Hematopoietic multipotent progenitor cell treated with erythropoietin and hydrocortisone succinate and interleukin-3 and kit ligand, for 15 days (in vitro differentiated cells): ENCODE measurements around the gene HOXB6.

Source experiments
- DNase-seq: peaks from one replicate; pipeline ENCODE4 v3.0.0-alpha.2; 2015; ENCODE audit warnings: low spot score

The HOXB6 gene

DNA sequence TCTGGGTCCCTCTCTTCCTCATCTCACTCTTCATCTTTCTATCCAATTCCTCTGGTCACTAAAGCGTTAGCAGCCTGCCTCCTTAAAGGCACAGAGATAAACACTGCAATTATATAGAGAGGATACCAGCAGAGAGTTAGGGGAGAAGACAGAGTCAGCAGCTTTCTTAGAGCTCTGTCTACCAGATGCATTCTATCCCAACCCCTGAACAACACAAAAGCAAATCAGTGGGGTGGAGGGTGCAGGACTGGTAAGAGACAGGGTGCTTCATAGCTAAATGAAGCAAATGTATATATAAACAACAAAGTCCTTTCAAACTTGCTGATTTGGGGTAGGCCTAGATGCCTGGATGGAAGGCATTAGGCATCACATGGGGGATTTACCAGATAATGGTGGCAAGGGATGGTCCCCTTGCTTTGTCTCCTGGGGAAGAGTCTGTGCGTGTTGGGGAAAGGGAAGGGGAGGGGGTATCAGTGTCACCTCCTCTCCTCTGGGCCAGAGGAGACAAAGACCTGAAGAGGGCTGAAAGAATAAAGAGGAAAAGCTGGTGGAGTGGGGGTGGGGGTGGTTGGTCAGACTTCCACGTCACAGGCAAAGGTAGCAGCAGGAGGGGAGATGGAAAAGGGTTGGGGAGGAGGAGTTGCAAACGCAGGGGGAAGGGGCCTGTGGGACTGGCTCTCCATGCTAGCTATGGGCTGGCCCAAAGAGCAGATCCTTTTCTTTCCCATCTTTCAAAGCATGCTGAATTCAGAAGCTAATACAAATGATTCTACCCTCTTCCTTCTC lies 38.7 kb downstream of the HOXB6 start:
- DNase-seq: no peak

DNA sequence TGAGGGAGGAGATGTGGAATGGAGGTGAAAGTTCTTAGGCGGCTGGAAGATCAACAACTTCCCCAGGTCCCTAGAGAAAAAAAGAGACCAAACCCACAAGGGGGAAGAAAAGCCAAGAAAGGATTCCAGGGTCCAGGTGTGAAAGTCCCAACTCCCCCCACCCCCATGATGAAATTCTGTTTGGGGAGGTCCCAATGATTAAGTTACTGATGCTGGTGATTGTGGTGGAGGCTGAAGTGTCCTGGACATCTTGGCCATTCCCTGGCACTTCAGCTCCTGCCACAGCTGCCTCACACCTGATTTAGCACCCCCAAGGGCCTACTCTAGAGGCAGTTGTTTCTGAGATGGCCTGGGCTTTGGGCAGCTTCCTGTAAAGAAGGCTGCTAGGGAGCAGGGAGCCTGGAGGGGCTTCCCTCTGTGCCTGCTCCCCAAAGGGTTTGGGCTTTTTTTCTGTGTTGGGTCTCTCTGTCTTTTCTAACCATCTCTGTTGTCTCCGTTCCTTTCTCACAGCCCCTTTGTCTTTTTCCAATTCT lies 39.7 kb downstream of the HOXB6 start:
- no peak for DNase-seq

DNA sequence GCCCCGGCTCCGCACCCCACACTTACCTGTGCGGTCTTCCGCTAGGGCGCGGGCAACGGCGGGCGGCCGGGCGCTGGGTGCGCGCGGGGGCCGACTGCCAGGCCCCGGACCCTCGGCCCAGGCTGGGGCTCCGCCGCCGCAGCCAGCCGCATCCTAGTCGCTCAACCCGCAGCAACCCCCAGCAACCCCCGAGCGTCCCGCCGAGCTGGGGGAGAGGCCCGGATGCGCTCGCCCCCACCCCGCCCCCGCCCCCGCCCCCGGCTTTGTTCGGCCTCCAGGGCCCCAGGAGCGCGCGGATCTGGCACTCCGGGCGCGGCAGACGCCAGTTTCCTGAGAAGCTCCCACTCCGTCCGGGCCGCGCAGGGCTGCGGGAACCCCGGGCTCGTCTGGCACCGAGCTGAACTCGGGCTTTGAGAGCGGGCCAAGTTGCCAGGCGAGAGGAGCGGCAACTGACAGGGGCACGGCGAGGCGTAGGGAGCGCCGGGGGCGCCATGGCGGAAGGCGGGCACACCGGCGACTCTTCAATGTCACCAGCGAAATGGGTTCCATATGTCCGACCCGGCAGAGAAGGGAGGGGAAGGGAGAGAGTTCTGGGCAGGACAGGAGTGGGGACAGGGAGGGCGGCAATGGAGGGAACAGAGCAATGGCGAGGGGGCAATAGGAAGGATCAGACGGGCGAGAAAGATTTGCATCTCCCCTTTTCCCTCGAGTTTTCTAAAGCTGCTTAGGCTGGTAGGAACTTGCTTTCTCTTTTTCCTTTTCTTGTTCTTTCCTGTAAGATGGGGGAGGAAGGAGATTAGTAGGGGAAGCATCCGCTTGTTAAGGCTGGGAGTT lies 40.4 kb downstream of the HOXB6 start:
- no peak for DNase-seq

DNA sequence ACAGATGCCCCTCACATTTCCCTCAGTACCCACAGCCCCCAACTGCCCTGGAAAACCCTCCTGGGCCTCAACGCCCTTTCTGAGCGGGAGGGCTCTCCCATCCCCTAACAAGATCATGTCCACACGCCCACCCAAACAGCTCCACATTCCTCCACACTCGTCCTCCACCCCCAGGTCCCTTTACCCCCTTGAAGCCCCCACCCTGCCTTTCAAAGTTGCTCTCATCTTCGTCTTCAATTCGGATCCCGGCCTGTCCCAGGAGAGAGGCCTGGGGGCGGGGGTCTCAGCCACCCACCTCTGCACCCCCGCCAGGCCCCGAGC lies 41.0 kb downstream of the HOXB6 start:
- DNase-seq: no peak

DNA sequence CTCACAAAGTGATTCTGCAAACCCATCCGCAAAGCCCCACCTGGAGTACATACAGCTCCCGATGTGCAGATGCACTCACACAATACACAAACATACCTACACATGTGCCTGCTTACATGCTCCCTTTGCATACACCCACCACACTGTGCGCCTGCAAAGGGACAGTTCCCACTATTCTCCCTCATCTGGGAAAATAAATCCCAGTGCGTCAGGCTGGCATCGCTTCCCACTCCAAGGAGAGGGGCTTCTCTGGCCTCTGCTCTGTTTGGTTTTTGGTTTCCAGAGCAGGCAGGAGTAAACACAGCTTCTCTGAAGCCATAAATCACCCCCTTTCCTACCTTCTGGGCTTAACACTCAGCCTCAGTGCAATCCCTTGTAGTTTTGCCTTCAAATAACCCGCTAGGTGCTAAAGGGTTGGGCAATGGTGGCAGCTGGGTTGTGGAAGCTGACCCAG lies 41.4 kb downstream of the HOXB6 start:
- DNase-seq: no peak

DNA sequence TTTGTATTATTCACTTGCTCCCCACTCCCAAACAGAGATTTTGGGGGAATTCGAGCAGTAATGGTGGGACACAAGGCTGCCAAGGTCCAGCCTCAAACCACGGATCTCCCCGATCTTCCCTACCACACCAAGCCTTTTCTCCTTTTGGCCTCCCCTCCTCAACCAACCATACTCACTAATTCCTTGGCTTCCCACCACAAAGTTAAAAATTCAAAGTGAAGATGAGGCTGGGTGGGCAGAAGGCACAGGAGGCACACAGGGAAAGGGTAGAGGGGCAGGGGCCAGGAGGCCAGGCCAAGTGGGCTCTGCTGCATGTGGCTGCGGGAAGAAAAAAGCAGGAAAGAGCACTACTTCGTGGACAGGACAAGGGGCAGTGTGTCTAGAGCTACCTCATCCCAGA lies 41.9 kb downstream of the HOXB6 start:
- DNase-seq: no peak

DNA sequence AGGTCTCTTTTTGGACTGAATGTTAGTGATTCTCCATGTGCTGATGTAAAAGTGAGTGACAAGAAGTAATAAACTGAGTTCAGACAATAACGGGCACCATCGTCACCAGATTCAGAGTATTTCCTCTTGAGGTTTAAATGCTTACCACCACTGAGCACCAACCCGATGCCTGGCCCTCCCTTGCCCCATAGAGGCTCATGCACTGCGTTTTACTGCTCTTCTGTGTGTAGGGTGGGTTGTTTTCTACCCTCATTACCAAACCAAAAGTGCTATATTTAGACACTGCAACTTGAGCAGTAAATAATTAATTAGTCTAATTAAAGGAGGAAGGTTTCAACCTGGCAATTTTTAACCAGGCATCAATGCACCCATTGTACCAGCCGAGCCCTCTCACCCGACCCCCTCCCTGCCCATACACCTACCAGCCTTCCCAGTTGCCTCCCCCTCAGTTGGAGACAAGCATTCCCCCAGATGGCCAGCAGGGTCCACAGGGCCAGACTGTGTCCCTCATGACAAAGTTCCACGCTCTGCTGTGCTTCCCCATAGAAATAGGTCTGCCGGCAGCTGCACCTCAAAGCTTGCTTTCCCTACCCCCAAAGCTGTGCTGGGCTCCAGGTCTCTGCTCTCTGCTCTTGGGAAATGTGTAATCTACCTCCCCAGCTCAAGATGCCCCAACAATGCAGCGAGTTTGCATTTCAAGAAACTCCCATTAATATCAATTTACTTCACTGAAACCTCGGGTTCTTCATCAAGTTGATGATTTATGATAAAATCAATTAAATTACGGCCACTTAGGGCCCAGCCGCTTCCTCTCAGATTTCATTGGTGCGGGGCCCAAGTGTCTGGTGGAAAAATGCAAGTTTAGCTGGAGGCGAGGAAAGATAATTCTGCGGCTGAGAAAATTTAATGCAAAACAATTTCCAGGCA lies 42.6 kb downstream of the HOXB6 start:
- DNase-seq: no peak

DNA sequence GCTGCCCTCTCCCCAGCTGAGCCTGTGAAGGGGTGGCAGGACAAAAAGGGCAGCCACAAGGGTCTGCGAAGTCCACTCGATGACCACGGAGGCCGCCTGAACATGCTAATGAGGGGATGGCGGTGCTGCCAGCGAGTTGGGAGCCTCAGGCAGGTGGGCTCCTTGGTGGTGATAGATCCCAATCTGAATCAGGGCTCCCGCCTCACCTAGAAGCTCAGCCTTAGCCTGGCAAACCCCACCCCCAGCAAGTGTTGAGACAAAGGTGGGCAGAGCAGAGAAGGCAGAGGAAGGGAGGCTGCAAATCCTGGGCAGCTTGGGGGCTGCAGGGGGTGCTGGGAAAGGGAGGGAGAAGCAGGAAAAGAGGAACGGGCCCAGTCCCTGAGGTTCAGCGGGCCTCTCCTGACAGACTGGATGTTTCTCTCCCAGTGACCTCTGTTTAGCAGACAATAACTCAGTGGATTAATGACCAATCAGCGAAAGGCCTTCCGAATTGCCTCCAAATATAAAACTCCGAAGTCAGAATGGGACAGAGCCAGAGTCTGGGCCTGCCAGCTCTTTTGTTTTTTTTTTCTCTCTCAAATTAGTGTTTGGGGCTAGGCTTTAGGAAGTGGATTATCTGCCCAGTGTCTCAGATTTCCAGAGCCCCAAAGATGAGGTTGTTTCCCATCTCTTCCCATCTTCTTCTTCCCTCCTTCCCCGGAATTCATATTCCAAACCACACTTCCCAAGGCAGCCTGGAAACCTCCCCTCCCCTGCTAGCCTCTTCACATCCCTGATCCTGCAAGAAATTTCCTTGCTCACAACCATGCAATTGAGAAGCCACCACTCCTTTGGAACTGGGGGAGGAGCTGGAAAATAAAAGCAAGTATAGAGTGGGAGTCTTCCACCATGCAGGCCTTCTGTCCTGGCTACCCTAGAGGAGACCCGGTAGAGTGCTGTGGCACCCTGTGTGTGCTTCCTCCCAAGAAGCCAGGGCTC lies 44.7 kb downstream of the HOXB6 start:
- no peak for DNase-seq

DNA sequence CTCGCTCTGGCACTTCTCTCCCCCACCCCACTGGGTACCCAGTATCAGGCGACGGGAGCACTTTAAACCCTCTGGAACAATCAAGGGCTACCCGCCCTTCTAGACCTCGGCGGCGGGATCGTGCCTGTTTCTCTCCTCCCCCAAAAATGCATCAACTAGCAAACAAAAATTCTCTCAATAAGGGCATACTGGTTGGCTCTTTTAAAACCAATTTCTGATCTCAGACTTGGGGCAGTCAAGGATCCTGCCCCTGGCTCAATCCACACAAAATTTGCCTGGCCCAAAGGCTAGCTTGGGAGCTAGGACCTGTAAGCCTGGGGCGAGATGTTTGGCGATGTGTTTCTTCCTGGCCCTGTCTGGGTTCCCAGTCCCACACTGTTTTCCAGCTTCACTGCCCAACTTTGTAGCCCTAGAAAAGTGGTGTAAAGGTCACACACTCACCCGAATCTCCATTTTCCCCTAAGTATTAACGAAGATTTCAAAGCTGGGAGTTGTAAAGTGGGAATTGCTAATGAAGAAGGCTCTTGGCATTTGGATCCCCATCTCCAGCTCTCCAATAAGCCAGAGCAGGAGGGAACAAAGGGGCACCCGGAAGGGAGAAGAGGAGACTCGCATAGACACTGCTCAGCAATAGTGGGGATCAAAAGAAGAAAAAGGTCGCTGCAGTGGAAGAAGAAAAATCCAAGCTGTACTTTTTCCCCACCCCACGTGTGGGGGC lies 45.5 kb downstream of the HOXB6 start:
- no peak for DNase-seq

DNA sequence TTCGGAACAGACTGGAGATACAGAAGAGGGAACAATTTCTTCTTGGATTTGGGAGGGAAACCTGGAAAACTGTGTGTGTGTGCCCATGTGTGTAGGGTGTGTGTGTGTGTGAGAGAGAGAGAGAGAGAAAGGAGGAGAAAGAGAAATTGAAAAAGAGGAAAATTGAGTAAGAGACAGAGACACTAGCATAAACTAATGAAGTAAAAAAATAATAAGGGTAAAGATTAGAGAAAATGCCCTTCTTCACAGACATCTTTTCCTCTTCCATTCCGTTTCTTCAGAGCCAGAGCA lies 46.0 kb downstream of the HOXB6 start:
- no peak for DNase-seq

DNA sequence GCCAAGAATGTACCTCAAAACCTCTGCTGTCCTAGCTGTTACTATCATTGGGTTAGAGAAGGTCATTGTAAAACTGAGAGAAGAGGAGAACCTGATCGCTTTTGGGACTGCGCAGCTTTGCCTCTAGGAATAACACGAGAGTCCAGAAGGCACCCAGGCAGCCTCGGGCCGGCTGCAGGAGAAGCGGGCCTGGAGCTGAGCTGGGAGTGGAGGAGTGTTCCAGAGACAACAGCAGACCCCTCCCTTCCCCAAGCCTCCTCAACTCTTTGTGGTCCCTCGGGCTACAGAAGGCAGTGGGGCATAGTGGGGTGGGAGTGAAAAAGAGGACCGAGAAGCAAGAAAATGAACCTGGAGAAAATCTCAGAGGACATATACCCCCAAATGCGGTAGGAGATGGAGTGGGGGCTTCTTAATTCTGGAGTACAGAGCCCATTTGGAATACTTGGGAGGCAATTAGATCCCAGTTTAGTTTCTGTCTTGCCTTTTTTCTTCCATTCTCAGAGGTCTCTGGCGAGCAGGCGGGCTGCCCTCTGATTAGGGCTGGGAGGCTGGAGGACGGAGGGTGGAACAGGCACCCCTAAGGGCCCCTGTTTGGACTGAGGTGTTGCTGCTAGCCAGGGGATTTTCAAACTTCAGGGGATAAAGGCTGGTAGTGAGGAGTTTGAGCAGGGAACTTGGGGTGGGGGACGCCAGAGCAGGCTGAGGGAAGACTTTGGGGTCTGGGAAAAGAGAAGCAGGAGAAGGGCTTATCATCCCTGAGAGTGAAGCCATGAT lies 46.5 kb downstream of the HOXB6 start:
- no peak for DNase-seq

DNA sequence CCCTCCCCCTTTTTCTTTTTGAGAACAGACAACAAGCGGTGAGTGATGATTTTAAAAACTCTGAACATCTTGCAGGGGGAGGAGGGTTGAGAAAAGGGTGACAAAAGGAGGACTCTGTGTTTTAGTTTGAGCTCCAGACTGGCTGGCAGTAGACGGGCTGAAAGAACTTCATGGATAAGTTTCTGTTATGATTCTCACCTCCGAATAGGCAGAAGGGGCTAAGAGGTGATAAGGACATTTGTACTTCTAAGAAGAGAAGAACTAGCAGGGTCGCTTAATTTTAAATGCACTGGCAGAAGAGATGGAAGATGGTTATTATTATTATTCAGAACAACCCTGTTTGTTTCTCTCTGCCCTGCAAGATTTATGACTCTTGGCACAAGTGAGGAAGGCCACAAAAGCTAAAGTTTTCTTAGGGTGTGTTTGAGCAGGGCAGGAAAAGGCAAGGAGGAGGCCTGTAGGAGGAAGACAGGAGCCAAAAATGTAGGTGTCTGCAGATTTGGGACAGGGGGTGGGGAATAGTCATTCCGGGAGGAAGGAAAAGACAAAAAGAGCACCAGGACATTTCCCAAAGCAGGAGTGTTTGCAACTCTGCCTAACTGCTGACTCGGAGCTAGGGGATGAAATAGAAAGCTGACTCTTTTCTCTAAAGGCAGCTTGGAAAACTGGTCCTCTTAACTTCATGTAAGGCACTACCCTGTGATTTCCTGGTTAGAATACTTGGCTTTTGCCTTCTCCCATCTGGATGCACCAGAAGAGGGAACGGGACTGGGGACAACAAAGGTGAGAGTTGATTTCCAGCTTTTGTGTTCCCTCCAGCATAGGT lies 48.0 kb downstream of the HOXB6 start:
- no peak for DNase-seq

DNA sequence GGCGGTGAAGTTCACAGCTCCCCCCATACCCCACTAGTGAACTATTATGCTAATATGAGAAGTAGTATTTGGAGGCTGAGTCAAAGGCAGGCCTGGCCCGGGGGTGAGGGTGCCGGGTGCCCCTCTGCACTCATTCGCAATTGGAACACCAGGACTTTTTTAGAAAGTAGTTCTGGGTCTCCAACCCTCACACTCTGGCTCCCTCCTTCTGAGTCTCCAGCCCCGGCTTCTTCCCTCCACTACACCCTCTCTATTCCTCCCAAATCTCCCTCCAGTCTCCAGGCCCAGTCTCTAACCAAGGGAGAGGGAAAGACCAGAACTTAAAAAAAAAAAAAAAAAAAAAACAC lies 48.6 kb downstream of the HOXB6 start:
- DNase-seq: no peak

DNA sequence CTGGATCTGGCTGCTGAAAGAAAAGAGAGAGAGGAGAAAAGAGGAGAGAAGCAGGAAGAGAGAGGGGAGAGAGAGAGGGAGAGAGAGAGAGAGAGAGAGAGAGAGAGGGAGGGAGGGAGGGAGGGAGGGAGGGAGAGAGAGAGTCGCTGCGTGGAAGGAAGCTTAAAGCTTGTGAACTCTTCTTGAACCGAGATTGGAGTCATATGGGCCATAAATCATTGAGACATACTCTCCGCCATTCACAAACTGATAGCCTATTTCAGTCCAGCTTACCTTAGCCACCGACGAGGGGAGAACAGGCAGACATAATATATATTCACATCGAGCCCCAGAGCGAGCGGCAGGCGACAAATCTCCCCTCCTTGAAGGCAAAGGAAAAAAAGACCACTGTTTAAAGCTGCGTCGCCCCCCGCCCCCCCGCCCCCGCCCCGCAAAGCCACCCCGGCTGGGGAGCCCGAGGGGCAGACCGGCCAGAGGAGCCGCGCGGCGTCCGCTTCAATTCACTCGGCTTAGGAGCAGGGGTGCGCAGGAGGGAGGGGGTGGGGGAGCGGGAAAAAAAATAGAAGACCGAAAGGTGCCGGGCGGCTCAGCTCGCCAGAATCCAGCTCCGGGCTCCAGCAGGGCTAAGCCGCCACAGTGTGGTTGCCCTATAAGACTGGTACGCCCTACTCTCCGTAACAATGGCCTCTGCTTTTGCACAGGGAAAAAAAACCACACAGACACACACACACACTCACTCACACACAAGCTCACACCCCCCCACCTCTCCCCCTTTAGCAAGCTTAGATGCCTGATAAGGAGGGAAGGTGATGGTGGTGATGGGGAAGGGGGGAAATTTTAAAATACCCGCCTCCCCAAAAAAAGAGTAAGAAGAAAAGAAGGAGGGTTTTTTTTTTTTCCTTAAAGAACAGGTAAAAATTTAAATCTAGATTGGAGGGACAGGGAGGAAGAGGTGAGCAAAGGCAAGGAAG lies 49.2 kb downstream of the HOXB6 start:
- DNase-seq: no peak

DNA sequence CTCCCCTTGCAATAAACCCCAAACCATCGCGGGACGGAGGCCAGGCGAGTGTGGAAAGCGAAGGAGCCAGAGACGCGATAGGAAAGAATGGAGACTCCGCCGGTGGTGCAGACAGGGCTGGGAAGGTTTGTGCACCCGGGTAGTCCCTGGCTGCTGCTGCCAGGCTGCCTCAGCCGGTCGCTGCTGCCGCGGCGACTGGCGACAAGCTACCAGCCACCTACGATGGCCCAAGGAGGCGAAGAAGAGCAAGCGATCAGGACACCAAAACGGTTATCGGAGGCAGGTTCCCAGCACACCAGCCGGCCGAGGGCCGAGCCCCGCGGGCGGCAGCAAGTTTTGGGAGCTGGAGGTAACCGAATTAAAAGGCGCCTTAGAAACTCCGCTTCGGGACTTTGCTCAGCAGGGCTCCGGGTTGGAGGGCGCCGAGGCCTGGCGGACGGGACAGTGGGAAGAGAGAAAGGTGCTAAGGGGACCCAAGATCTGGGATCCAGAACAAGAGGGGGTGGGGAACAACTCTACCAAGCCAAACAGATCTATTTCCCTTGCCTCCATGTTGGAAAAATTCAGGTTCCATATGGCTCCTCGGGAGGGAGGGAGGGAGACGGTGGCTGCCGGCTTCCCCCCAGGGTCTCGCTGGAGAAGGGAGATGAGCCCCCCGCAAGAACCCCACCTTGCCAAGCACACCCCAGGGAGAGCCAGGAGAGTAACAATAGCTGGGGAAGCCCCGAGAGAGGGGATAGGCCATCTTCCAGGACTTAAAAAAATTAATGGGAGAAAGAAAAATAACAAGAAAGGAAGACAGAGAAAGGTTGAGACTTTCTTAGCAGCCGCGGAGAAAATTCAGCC lies 50.2 kb downstream of the HOXB6 start:
- DNase-seq: no peak

DNA sequence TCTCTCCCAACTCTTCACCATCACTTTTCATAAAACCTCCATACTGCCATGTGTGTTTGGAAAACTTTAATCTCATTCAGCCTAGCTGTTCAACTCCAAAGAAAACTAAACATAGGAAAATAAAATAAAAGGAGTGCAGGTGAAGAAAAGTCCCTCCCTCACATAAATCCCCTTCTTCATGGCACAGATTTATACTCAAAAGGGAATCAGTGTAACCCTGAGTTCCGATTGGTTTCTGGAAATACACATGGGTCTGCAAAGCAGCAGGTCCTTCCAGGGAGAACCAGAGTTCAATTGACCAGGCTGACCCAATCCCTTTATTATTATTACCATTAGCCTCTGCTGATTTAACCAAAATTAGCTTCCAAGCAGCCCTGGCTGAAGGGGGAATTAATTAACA lies 51.0 kb downstream of the HOXB6 start:
- DNase-seq: no peak

DNA sequence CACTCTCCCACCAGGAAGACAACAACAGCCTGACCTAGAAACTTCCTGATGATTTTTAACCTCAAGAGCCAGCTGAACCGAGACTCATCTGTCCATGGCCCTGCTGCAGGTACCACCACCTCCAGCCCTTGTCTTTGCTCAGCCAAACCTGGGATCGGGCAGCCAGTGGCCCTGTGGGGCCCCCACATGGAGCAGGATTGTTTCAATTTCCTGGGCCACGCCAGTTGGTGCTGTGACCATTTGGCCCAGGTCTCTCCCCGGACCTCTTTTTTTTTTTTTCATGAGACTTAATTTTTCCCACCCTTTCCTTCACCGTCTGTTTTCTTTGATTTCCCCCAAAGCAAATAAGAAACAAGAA lies 51.6 kb downstream of the HOXB6 start:
- no peak for DNase-seq
